Liver (tissue), 3 donors: Measurements from ENCODE around the gene JAG2.

ENCODE experiments used
- TAF1 ChIP-seq: conservative IDR thresholded peaks from 2 replicates; pipeline ENCODE4 v1.6.1; 2016; ENCODE audit warnings: antibody characterized with exemption, mild to moderate bottlenecking
- YY1 ChIP-seq: IDR thresholded peaks from 2 replicates; pipeline ENCODE4 v1.6.1; 2016; ENCODE audit warnings: antibody characterized with exemption, mild to moderate bottlenecking
- TF ChIP-seq, protein P1 (sequence below): fragments of 150-350 bp; IDR thresholded peaks from 2 replicates; pipeline ENCODE4 v1.5.1; 2017; ENCODE audit warnings: improper control_type of control experiment, low read depth, low read length; ENCODE audit not compliant: missing input control
- TF ChIP-seq, protein P2 (sequence below): IDR thresholded peaks from 2 replicates; pipeline ENCODE4 v1.6.1; 2016; ENCODE audit warnings: antibody characterized with exemption
- donor health status: healthy.
- donor health status: healthy.

DNA sequence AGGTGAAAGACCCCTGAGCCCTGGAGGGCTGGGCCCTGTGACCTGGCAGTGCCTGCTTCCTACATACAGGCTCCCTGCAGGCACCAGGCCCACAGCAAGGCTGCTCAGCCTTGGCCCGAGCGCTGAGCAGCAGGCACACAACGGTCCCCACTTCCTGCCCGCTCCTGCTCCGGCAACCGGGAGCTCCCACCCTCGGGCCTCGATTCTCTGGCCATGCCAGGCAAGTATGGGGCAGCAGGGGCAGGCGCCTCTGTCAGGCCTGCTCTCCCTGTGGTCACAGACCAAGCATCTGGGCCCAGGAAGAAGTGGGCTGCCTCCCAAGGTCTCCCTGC, 43.1 kb upstream of the JAG2 start:
- TF ChIP-seq, protein P1, sequence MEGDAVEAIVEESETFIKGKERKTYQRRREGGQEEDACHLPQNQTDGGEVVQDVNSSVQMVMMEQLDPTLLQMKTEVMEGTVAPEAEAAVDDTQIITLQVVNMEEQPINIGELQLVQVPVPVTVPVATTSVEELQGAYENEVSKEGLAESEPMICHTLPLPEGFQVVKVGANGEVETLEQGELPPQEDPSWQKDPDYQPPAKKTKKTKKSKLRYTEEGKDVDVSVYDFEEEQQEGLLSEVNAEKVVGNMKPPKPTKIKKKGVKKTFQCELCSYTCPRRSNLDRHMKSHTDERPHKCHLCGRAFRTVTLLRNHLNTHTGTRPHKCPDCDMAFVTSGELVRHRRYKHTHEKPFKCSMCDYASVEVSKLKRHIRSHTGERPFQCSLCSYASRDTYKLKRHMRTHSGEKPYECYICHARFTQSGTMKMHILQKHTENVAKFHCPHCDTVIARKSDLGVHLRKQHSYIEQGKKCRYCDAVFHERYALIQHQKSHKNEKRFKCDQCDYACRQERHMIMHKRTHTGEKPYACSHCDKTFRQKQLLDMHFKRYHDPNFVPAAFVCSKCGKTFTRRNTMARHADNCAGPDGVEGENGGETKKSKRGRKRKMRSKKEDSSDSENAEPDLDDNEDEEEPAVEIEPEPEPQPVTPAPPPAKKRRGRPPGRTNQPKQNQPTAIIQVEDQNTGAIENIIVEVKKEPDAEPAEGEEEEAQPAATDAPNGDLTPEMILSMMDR, result no peak
- no peak for TF ChIP-seq TAF1
- no peak for TF ChIP-seq YY1
- TF ChIP-seq, protein P2, sequence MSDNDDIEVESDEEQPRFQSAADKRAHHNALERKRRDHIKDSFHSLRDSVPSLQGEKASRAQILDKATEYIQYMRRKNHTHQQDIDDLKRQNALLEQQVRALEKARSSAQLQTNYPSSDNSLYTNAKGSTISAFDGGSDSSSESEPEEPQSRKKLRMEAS, result no peak
